ENCODE data around the gene FAM111B.

The FAM111B gene

DNA sequence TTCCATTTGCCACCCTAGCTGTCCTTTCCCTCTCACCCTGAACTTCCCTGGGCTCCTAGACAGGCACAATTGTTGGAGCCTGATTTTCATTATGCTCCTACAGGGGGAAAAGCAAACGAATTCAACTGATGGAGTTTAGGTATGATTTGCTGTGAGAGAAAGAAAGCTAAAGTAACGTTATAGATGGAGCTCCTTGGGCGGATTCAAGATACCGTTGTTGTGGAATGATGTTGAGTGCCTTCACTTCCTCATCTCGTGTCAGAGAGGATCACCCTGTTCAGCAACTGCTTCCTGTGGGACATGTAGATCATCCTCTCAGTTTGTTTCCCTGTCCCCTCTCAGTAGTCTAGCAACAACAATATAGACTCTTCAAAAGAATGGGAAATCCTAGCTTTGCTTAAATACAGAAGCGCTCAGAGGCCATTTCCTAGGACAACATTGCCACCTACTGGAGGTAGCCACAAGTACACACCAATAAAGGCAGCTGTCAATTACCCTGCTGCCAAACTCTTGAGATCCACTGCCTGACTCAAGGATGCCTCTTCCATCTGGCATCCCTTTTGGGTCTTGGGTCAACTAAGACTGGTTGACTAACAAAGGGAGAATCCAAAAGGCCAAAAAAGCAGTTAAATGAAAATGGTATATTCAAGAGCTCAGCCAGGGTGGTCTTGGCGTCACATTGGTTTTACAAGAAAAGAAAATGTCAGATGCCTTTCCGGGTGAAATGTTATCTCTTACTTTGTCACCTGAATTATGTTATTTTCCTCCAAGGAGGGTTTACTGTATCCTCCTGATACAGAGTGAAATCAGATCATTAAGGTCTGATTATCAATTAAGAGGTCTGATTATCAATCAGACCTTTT is 51.4 kb downstream of the FAM111B start:
- peak; percentile 50 for DNase-seq

DNA sequence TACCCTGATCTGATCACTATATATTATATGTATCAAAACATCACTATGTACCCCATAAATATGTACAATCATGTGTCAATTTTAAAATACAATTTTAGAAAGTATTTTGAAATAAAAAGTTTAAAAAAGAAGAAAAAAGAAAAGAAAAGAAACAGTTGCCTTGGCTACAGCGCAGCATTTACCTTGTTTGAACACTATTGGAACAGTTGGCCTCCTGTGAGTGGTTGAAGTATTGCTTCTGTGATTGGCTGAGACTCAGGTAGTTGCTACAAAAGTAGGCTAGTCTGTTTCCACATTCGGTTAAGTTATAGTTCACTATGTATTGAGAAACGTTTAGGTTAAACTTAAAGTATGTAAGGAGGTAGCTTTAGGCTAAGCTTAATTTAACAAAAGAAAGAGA is 57.0 kb downstream of the FAM111B start:
- no peak for DNase-seq

DNA sequence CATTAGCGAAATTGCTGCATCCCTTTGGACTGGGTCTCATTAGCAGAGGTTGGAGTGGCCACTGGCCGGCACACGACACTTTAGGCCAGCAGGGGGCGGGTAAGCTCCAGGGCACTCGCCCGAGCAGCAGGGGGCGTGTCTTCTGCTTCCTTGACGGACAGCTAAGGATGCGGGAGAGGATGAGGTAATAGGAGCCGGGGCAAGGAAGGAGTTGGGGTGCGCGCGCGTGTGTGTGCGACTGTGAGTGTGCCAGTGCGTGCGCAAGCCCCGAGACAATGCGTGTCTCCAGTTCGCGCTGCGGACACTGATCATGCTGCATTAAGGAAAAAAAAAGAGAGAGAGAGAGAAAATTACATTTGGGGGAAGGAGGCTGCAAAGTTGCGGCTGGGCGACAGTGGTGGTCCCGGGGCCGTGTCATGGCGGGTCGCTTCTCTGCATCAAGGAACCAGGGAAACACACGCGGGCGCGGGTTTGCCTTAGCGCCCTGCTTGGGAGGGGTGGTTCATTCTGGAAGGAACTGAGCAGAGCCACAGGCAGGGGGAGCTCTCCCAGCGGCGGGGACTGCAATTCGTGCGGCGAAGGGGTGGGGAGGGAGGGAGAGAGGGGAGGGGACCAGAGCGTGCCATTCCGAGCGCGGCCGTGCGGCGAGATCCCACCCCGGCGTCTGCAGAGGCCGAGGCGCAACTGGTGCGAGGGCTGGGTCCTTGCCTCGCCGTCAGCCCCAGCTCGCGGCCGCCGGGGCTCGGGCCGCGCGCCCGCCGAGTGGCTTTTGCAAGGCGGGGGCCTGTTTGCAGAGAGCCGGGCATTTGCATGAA is 64.7 kb downstream of the FAM111B start, which contains the start of gene DTX4:
Gene DTX4 (plus strand): TSS at position 625 of the 815 bp plus-strand sequence. CDS start 464 bp downstream, outside the sequence.
- DNase-seq = peak; percentile 56

DNA sequence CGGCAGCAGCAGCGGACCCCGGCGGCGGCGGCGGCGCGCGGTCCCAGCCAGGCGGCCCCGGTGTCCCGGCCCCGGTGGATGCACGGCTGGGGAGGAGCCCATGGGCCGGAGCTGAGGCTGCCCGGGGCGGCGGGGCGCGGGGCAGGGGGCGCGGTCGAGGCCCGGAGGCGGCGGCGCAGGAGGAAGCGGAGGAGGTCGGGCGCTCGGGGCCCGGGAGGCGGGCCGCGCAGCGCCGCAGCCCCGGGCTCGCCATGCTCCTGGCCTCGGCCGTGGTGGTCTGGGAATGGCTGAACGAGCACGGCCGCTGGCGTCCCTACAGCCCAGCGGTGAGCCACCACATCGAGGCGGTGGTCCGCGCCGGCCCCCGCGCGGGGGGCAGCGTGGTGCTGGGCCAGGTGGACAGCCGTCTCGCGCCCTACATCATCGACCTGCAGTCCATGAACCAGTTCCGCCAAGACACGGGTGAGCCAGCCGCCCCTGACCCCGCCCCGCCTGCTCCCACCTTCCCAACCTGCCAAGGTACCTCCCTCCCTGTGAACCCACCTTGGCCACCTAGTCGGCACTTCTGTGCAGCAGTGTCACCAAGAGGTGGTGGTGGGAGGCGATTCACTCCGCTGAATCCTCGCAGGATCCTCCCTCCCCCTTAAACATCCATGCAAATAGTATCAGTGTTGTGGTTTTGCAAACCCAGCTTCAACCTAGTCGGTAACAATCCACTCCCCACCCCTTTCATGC is 65.5 kb downstream of the FAM111B start:
- no peak for DNase-seq

DNA sequence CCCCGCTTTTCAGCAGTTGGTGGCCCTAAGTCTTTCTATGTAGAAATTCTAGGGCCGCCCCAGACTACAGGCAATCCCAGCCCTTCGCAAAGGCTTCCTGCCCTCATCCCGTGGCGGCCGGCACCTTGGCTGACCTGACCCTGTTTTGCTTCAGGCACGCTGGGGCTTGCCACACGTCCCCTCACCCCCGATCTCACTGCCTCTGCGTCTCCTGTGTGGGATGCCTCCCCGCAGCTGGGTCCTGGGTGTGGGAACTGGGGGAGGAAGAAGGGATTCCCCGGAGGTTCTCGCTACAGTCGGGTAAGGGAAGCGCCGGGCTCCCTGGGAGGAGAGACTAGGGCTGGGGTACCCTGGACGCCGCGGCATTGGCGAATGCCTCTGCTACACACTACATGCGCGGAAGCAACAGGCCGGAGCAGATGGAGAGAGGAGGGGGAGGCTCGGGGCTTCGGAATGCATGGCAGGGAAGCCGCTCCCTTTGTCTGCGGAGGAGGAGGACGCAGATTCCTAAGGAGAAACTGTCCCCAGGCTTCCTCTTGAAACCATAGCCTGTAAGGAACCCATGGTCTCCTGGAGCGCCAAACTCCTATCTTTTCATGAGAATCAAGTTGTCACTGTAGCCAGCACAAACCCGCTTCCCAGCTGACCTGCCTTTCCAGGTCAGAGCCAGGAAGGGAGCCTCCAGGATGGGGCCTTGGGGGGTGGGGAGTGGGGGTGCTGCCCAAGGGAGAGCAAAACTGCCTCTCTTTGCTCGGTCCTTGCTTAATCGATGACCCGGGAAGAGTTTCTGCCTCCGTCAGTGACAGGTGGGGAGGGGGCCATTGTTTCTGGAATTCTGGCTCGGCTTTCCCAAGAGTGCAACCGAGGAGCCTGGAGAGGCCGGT is 66.3 kb downstream of the FAM111B start:
- DNase-seq = no peak

DNA sequence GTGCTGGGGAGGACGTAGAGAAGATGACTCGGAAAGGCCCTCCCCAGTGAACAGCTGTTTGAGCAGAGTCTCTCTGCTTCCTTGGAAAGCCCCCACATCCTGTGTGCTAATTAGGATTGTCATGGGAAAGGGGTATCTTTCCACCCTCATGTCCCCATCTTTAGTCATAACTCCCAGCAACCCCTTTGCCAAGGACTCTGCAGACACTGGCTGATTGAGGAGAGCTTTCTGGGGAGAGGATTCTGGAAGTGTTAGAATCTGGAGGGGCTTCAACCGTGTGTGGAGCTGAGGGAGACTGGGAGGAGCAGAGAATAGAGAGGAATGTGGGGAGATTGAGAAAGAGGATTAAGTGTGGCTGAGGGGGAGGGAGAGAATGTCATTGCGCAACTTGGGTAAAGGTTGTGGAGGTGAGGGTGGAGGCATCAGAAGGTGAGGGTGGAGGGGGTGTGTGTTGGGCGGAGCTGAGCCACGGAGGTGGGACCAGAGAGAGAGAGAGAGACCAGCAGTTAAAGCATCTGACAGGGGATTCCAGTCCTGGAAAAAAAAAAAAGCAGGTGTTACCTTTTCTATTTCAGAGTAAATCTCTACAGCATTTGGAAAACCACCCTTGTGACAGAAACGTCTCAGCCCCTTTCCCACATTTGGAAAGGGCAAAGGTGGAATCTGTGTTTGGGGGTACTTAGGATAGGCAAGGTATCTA is 67.1 kb downstream of the FAM111B start:
- no peak for DNase-seq

DNA sequence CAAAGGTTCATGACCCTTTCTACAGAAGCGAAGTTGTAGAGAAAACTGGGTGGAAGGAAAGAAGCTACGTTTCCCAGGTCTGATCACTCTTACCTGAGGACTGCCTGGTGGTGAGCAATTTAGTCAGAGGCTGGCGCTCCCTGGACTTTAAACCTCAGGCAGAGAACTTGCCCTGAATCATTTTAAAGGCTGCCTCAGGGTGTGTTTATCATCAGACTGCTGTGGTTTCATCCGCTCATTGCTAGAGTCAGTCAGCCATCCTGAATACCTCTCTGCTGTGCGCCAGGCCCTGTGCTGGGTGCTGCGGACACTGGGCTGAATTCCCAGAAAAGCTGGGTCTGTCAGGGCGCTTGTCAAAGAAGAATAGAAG is 67.6 kb downstream of the FAM111B start:
- DNase-seq = no peak

DNA sequence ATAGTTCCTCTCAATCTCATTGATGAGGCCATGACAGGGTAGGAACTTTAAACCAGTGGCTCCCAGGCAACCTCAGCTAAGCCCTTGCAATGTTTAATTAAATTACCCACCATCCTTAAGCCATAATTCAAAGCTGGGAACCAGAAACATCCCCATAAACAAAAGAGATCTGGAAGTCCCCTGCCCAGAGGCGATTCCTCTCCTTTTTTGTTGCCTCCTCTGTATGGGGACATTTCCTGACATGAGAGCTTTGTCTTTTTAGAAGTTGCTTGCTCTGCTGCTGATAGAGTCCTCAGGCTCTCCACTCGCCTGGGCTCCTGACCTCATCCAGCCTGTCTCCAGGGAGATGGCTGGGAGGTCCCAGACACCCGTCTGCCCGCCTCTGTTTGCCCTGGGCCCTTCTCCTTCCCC is 68.1 kb downstream of the FAM111B start:
- DNase-seq = no peak

DNA sequence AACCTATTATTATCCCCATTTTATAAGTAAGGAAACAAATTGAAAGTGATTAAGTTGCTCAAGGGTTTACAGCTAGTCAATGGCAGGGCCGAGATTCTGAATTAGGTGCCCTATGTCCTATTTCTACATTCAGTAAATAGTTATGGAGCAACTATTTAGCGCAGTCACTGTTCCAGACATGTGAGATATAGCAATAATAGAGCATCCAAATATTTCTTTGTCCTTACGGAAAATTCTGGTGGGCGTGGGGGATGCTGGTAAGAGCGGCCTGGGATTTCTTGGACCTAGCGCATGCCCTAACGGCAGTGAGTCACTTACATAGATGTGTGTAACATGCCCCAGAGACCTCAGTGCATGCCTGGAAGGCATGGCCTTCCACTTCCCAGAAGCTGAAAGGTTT is 69.3 kb downstream of the FAM111B start:
- DNase-seq = no peak
